Stimulated activated CD4-positive, alpha-beta T cell treated with anti-CD3 and anti-CD28 coated beads, Interleukin-2, amount 100 ng/mL, for 24 hours (primary cell): ENCODE data around the gene SLC46A1.

Experiments used
- DNase-seq, 2 donors: peaks; one replicate each; pipeline ENCODE4 v3.0.0-alpha.2; 2020

Gene SLC46A1

DNA sequence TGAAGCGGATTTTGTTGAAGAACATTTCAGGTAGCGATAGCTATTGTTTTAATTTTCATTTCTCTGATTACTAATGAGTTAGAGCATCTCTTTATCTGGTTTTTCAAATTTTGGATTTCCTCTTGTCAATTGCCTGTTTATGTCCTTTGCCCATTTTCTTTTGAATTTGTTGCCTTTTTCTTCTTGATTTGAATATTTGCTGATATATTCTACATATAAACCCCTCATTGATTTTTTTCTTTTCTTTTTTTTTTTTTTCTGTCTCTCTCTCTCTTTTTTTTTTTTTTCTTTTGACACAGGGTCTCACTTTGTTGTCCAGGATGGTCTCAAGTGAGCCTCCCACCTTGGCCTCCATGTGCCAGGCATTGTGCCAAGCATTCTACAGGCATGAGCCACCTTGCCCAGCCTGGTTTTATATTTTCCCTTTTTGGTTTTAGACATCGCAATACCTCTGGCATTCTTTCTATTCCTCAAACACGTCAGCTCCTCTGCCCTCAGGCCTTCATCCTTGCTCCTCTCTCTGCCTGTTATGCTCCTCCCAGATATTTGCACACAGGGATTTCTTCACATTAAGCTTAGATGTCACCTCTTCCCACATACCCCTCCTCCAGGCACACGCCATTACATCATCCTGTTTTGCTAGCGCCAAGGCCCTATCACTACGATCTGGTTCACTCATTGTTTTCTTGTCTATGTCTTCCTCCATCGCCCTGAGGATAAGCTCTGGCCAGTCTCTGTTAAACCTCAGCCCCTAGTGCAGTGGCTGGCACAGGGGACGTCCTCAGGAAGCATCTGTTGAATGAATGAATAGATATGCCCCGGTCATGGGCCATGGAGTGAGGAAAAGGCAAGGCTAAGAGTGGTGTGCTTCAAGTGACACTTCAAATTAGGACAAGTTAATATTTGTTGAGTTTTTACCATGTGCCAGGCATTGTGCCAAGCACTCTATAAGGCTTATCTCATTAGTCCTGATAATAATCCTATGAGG lies 25.9 kb downstream of the SLC46A1 start:
- no peak for DNase-seq

DNA sequence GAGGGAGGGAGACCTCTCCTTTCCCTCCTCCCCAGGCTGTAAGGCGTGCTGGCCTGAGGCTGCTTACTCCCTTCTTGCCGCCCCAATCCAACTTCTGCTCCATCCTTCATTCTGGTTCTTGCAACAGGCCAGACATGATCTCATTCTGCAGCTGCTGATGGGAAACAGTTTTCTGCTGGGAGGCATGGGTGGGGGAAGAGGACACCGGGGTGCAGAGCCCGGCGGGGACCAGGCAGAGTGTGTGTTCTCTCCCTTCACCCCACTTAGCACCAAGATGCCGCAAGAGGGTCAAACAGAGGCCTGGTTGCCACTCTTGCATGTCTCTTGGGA lies 33.1 kb downstream of the SLC46A1 start:
- no peak for DNase-seq

DNA sequence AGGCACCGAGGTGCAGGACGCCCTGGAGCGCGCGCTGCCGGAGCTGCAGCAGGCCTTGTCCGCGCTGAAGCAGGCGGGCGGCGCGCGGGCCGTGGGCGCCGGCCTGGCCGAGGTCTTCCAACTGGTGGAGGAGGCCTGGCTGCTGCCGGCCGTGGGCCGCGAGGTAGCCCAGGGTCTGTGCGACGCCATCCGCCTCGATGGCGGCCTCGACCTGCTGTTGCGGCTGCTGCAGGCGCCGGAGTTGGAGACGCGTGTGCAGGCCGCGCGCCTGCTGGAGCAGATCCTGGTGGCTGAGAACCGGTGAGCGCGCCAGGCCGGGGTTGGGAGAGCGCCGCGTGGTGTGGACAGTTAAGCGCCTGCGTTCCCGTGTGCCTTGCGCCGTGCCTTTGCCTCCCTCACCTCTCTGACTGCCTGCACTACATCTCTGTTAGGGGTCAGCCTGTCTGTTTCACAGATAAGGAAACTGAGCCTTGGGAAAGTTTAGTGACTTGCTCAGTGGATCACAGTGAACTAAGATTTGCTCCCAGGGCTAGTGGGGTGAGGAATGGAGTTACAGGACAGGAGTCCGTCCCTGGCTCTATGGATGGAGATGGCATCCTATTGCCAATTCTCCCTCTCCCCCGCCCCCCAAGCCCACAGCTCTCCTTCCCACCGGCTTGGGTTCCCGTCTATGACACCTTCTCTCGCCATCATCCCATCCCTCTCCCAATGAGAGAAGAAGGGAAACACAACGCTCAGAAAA lies 33.6 kb downstream of the SLC46A1 start:
- peak; percentile 41 to 54 for DNase-seq

- DNase-seq: peak; percentile 88 to 91
Observed at GRCh38 chr17:28371245-28372202, 34.5 kb downstream of the SLC46A1 start, which contains the start of gene SARM1. TSS of gene SARM1 (plus strand) at chr17:28371694. CDS start at chr17:28372033, 339 bp downstream.

- no peak for DNase-seq
Observed at GRCh38 chr17:28370744-28371103, 35.3 kb downstream of the SLC46A1 start.

DNA sequence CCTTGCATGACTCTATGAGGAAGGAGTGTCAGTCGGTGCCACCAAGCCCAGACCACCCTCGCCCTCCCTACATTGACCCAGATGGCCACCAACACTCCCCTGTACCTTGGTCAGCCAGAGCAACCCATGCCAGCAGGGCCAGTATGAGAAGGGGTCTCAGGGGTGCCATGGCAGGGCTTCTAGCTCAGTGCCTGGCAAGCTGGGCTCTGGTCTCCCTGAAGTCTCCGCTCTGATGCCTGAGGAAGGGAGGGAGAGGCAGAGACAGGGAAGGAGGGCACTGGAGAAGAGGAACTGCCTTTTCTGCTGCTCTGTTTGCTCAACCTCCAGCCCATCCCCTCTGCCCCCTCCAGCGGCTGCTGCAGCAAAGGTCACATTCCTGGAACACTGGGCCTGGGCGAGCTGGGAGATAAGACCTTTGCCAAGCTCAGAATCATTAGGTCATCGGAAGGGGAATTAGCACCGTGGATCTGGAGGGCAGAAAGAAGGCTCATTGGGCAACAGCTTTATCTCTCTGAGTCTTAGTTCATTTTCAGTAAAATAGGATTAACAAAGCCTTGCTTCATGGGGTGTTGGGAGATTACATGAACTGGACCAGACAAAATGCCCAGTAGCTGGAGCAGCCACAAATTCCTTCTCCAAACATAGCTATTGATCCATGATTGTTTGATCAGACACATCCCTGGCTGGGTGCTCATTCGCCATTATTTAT lies 35.8 kb downstream of the SLC46A1 start, which contains the start of gene VTN:
Gene VTN, minus strand, starts transcription at position 273 of the 709 bp plus-strand sequence. Its CDS starts 104 bp downstream, at position 169.
- no peak for DNase-seq

DNA sequence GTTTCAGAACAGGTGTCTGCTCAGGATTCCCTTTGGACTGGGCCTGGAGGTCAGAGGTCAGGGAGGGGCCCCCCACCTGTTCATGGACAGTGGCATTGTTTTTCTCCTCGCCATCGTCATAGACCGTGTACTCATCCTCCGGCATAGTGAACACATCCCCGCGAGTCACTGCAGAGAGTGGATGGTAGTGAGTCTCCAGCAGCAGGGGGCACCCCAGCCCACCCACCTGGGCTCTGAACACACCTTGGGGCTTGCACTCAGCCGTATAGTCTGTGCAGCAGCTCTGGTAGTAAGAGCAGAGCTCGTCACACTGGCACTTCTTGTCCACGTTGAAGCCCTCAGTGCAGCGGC lies 36.4 kb downstream of the SLC46A1 start:
- DNase-seq: no peak

- no peak for DNase-seq
Observed at GRCh38 chr17:28368915-28369683, 36.9 kb downstream of the SLC46A1 start.

GRCh38 chr17:28368306-28368831 lies 37.6 kb downstream of the SLC46A1 start:
- DNase-seq: no peak

GRCh38 chr17:28367641-28368305 lies 38.2 kb downstream of the SLC46A1 start:
- DNase-seq: no peak

DNA sequence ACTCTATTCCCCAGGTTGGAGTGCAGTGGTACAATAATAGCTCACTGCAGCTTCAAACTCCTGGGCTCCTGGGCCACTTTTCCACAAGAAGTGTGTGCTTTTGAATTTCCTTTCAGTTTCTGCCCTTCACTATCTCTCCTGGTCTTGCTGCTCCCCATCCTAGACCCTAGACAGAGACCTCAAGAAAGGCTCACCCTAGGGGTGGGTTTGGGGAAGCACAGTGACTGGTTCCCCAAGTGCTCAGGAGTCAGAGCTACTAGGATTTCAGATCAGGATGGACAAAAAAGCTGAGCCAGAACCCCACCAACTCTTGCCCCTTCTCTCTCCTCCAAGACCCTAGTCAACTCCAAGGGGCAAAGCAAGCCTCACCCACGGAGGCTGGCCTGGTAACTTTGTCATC lies 39.4 kb downstream of the SLC46A1 start:
- no peak for DNase-seq

GRCh38 chr17:28365487-28365886 lies 40.5 kb downstream of the SLC46A1 start:
- no peak for DNase-seq

DNA sequence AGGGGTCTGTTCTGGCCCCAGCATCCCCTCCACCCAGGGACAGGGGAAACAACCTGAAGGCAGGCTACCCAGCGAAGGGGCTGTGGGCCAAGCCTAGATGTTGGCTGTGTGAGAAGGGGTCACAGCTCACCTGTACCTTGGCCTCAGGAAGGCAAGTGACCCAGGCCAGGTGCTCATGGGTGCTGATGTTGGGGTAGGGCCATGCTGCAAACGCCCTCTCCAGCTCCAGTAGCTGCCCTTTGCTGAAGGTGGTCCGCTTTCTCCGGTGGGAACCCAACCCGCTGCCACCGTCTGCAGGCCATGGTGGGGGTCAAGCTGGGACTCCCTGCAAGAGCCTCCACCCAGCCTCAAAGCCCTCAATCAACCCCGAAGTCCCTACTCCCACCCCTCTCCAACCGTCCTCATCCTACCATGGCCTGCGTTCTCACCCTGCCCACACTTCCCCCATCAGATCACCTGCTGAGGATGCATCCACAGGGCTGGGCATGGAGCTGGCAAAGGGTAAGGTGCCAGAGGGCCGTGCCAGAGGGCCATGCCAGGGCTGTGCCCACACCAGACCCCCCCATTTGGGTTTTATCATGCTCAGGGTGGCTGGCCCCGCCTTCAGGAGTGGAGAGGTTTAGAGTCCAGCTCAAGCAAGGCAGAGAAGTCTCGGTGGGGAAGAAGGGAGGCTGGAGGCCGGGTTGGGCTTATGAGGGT lies 41.2 kb downstream of the SLC46A1 start, which contains the start of gene SEBOX:
Gene SEBOX, minus strand, starts transcription at position 535 of the 699 bp plus-strand sequence. Its CDS starts 48 bp downstream, at position 487.
- no peak for DNase-seq

- no peak for DNase-seq
Observed at GRCh38 chr17:28363776-28364650, 42.0 kb downstream of the SLC46A1 start.

DNA sequence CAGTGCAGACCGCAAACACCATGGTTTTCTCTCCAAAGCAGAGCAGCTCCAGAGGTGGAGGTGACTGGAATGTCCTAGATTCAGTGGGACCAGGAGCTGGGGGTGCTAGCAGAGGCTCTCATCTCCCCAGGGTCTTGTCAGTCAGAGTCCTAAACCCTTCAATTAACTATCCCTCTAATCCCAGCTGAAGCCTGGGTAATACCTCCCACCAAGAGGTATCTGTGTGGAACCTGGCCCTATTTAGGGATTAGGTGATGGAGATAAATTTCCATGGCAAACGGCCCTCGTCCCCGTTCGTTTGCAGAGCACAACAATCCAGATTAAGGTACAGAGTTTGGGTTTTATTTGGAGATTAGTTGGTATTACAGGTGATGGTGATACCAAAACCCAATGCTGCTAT lies 42.8 kb downstream of the SLC46A1 start:
- DNase-seq: no peak

DNA sequence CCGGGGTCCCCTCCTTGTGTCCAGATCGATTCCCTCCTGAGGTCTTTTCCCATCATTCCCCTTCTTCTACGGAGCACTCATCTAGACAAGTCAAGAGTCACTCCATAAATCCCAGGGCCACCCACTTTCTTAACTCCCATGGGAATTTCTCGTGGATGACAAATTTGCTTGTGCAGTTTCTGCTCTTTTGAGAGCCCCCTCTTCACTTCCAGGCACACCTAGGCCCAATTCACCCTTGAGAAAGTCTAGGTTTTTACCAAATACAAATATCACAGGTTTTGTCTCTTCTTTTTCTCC lies 48.2 kb downstream of the SLC46A1 start:
- DNase-seq: no peak

GRCh38 chr17:28357061-28357900 lies 48.7 kb downstream of the SLC46A1 start, which contains the start of gene POLDIP2:
TSS of gene POLDIP2 (minus strand) at chr17:28357527. CDS start at chr17:28357448, 79 bp downstream.
- peak; percentile 96 for DNase-seq

DNA sequence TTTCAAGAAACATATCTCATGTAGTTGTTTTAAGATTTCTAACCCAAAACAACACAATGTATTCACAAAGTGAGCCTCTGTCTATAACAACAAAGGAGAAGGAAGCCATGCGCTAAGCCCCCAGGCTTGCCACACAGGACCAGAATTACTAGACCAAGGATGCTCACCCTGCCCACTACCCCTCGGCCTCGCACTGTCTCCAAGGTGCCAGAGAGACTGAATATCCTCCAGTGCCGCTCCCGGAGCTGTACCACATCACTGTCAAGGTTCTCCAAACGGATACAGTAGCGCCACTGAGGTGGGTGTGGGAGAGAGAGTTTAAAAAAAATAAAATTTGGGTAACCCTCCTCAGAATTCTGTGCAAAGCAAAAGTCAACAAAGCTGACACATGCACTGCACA lies 55.7 kb downstream of the SLC46A1 start:
- no peak for DNase-seq
